Epidermal melanocyte (primary cell): ENCODE results near the gene MIB1.
"Not testable (repeated sequence)": the region's sequence is repeated elsewhere in the genome, so short reads cannot be mapped to it uniquely, and the experiment has no call there.

Source experiments
- DNase-seq: peaks from one replicate; pipeline ENCODE4 v3.0.0; 2011; ENCODE audit warnings: low spot score; ENCODE audit not compliant: insufficient read length

Gene MIB1

GRCh38 chr18:21740538-21741311, at the start of gene MIB1:
Gene MIB1 (plus strand): TSS chr18:21740792. CDS start chr18:21741584, 792 bp downstream.
- DNase-seq: peak; percentile 77

GRCh38 chr18:21693322-21693721, 47.3 kb upstream of the MIB1 start:
- no peak for DNase-seq

DNA sequence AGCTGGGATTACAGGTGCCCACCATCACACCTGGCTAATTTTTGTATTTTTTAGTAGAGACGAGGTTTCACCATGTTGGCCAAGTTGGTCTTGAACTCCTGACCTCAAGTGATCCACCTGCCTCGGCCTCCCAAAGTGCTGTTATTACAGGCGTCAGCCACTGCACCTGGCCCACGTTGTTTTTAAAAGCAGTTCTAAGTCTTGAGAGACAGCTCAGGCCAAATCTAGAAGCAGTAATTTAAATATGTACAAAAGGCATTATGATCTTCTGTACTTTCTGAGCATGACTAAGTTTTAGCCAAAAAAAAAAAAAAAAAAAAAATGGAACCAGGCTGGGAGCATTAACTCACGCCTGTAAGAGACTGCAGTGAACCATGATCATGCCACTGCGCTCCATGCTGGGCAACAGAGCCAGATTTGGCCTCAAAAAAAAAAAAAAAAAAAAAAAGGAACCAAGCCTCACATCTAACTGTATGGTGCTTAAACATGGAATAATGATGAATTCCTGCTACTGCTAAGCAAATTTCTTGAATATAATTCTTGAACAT, 40.0 kb upstream of the MIB1 start:
- DNase-seq: no peak

- DNase-seq: no peak
Observed at GRCh38 chr18:21701621-21702020, 39.0 kb upstream of the MIB1 start.

DNA sequence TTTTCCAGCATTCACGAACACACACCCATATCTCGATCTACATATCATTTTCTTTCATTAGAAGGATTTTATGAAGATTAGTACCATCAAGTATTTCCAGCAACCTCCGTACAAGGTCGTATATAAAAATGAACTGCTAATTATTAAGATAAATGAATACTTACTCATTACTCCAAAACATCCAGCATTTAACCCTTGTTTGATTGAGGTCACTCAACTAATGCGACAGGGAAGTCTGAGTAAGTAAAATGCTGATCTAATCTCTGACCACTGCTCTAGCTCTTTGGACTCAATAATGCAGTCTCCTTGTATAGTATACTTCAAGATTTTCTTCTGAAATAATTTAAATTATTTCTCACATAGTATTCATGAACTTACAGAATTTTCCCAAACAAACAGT, 38.0 kb upstream of the MIB1 start:
- DNase-seq: no peak

DNA sequence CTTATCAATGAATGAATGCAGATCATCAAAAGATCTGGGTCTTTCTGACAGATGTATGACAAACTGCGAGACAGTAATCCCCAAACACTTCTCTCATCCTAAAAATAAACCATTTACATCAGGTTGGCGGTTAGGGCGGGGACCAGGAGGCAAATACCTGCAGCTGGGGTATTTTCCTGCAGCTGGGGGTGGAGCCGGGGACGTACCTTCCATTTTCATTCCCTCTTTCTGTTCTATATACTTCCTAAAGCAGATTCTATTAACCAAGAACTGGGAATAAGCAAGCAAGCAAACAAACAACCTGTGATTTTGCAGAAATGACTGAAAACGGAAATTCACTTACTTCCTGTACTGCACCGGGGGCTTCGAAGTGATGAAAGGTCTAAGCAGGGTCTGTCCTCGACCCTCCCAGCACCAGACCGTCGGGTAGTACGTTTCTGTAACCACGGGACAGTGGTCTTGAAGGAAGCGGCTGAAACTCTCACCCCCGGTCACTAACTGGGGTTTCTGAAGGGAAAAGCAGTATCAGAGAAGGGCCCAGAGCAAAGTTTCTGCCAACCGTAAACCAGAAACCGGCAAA, 37.3 kb upstream of the MIB1 start:
- DNase-seq: no peak

- DNase-seq: peak; percentile 73
Observed at GRCh38 chr18:21704603-21705364, 35.8 kb upstream of the MIB1 start, which contains the start of gene ABHD3. Gene ABHD3 (minus strand): TSS chr18:21704774. CDS start chr18:21704665, 109 bp downstream.

GRCh38 chr18:21706386-21706865, 34.2 kb upstream of the MIB1 start:
- no peak for DNase-seq

DNA sequence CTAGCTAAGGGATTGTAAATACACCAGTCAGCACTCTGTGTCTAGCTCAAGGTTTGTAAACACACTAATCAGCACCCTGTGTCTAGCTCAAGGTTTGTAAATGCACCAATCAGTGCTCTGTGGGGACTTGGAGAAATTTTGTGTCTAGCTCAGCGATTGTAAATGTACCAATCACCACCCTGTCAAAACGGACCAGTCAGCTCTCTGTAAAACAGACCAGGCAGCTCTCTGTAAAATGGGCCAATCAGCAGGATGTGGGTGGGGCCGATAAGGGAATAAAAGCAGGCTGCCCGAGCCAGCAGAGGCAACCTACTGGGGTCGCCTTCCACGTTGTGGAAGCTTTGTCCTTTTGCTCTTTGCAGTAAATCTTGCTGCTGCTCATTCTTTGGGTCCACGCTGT, 33.5 kb upstream of the MIB1 start:
- not testable (repeated sequence) for DNase-seq

DNA sequence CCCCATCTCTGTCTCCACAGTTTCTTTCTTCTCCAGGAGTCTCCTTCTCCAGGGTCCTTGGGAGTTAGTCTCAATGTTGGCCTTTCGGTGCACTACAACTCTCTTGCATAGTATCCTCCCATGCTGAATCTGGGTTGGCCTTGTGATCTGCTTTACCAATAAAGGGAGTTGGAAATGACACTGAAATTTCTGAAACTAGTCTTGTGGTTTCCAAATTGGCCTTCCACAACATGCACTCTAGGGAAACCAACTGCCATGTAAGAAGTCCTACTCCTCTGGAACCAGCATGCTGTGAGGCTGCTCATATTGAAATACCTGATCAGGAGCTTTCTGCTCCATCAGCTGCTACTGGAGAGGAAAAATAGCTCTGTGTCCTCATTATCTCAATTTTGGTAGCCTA, 26.1 kb upstream of the MIB1 start:
- no peak for DNase-seq

DNA sequence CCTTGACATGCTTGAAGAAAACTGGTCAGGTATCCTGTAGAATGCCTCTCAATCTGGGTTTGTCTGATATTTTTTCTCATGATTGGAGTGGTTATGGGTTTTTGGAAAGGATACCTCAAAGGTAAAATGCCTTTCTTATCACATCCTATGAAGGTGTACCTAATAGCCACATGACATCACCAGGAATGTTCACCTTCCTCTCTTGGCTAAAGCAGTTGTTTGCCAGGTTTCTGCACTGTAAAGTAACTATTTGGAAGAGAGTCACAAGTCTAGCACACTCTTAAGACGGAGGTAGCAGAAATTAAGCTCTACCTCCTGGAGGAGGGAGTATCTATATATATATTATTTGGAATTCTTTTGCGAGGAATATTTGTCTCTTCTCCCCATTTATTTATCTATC, 17.9 kb upstream of the MIB1 start:
- no peak for DNase-seq

- no peak for DNase-seq
Observed at GRCh38 chr18:21725201-21725600, 15.4 kb upstream of the MIB1 start.

- DNase-seq: no peak
Observed at GRCh38 chr18:21727702-21728101, 12.9 kb upstream of the MIB1 start.

DNA sequence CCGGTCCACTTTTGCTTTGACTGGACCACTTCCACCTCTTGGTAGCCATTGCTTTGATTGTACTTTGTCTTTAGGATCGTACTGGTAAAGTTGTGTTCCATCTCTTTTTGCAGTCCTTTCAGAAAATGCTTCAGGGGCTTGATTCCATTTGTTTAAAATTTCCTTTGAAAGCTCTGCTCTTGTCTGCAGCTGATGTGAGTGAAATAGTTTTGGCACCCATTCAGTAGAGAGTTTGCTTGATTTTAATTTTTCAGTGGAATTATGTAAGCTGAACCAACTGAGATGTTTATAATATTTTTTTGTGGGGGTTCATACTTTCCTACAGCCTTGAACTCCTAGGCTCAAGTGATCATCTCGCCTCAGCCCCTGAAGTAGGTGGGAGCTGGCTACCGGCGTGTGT, 7.6 kb upstream of the MIB1 start:
- DNase-seq: no peak

- DNase-seq: no peak
Observed at GRCh38 chr18:21735452-21736015, 5.1 kb upstream of the MIB1 start.

- not testable (repeated sequence) for DNase-seq
Observed at GRCh38 chr18:21736926-21737325, 3.7 kb upstream of the MIB1 start.

DNA sequence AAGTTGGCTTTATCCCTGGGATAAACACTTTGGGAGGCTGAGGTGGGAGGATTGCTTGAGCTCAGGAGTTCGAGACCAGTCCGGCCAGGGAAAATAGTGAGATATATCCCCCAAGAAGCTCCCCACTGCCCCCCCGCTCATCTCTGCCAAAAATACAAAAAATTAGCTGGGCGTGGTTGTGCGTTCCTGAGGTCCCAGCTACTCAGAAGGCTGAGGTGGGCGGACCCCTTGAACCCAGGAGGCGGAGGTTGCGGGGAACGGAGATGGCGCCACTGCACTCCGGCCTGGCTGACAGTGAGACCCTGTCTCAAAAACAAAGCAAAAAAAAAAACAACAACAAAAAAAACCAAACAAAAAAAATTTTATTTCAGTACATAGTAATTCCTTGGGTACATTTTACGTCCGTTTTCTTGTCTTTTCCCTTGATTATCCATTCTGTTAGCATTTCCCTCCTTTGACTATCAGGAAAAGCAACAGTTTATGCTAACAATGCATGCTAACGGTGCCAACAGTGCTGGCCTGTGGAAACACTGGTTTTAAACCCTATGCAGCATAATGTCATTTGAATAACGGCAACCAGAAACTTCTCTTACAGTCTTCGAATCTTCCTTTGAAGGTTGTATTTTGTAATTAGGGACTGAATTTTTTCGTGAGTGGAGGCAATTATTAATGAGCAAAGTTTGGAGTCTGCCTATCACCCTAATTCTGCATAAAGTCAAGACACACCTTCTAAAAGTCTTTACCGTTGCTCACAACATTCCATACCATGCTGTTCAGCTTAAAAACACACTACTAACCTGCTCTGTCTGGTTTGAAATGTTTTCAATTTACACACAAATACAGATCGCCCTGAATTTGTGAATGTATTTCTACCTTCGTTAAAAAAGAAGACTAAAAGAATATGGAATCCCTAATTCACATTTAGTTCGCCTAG, 721 bp upstream of the MIB1 start:
- DNase-seq: no peak

DNA sequence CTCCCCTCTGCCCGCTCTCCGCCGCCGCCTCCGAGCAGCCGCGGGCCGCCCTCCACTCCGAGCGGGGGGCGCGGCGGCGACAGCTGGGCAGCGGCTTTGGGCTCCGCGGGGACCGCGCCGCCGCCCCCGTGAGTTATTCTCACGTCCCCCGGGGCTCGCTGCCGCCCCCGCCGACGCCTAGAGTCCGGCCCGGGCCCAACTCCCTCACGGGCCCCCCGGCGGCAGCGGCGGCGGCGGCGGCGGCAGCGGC, 645 bp downstream of the MIB1 start:
- DNase-seq: no peak

GRCh38 chr18:21741562-21742314, 1.1 kb downstream of the MIB1 start:
- DNase-seq: no peak

DNA sequence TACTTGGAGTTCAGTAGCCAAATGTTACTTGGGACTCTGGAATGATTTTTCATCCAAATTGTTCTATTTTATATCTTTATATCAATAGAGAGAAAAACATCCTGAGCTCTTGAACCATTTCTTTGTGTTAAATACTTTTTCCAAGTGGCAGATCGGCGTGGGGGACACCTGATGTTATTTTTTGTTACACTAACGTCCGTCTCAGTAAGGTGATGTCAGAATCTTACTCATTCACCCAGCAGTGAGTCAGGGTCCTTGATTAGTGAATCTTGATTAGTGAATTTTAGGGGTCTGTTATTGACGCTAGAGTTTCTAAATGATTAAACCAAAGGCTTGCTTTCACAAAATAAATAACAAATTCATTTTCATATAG, 1.7 kb downstream of the MIB1 start:
- DNase-seq: no peak
